Body of pancreas (tissue), 4 donors: ENCODE data around the gene DLG2.

Experiments
- CTCF ChIP-seq, 7 experiments: fragments of 450-650 bp in 4 of 7; fragments of 200-600 bp in 3 of 7; sonication (generic) in 3 of 7; IDR thresholded peaks; one replicate each; pipeline ENCODE4 v1.5.1; 2016 to 2019; ENCODE audit warnings: antibody characterized with exemption in 7 of 7
- POLR2A ChIP-seq, 3 donors: fragments of 450-650 bp; IDR thresholded peaks; one replicate each; pipeline ENCODE4 v1.6.1; 2016; ENCODE audit warnings: antibody characterized with exemption in 3 of 3, mild to moderate bottlenecking in 2 of 3

- TF ChIP-seq CTCF (IDR thresholded peaks at IDR 0.05) (no peak), POLR2A (IDR thresholded peaks at IDR 0.05) (no peak)
Measured at GRCh38 chr11:84526250-84526649, 1100.9 kb downstream of the DLG2 start.
